Upper lobe of left lung (tissue), 6 donors: ENCODE results near the gene KIAA0232. TPM values are rescaled to one million over a fixed set of nuclear protein-coding genes. Genes with fewer than 3 reads are reported as not detected.

Experiments
- ATAC-seq, 2 donors: fragments of 200-7000 bp; cut with Tn5 transposase; one replicate each; pipeline ENCODE4 v1.9.1; 2022; ENCODE audit warnings: mild to moderate bottlenecking in 2 of 2, moderate library complexity in 2 of 2; ENCODE audit not compliant: low FRiP score in 2 of 2
- DNase-seq, 2 donors: peaks; one replicate each; pipeline ENCODE4 v3.0.0-alpha.2; 2019 to 2020
- H3K27ac ChIP-seq, 4 donors: fragments of 200-600 bp; sonication (generic); one replicate each; pipeline ENCODE4 v1.5.1; 2016 to 2019
- H3K27me3 ChIP-seq, 4 donors: fragments of 200-600 bp; sonication (generic); one replicate each; pipeline ENCODE4 v1.5.1; 2017 to 2019
- H3K36me3 ChIP-seq, 4 donors: fragments of 200-600 bp; sonication (generic); one replicate each; pipeline ENCODE4 v1.5.1; 2016 to 2019
- H3K4me1 ChIP-seq, 4 donors: fragments of 200-600 bp; sonication (generic); one replicate each; pipeline ENCODE4 v1.5.1; 2018 to 2019
- H3K4me3 ChIP-seq, 4 donors: fragments of 200-600 bp; sonication (generic); one replicate each; pipeline ENCODE4 v1.5.1; 2017 to 2019; ENCODE audit warnings: mild to moderate bottlenecking in 2 of 4, moderate library complexity in 1 of 4
- H3K9me3 ChIP-seq, 4 donors: fragments of 200-600 bp; sonication (generic); one replicate each; pipeline ENCODE4 v1.5.1; 2018 to 2019
- EP300 ChIP-seq, 4 donors: sonication (generic); formaldehyde crosslinking; IDR thresholded peaks; one replicate each; pipeline ENCODE4 v1.5.1; 2017; ENCODE audit warnings: antibody characterized with exemption in 4 of 4, control low read depth in 2 of 4
- POLR2A ChIP-seq, 4 donors: fragments of 450-650 bp; IDR thresholded peaks; one replicate each; pipeline ENCODE4 v1.5.1; 2016 to 2017; ENCODE audit warnings: antibody characterized with exemption in 4 of 4, mild to moderate bottlenecking in 2 of 4
- POLR2AphosphoS5 ChIP-seq, 2 donors: sonication (generic); formaldehyde crosslinking; IDR thresholded peaks; one replicate each; pipeline ENCODE4 v1.5.1; 2017; ENCODE audit warnings: antibody characterized with exemption in 2 of 2
- WGBS, 2 donors: methylation state at CpG; one replicate each; pipeline ENCODE4 v1.1.5; 2017 to 2018; 5-methylcytosine and 5-hydroxymethylcytosine counted together
- total RNA-seq, 6 donors: library from RNA; depleted of rRNA in 4 of 6; stranded (reverse); fragments of >200 nt in 4 of 6; gene quantifications; one replicate each; pipeline versions ENCODE4 v1.1.0 to v1.2.1, GENCODE V29; 2016 to 2021
- TF ChIP-seq, protein P1 (sequence below), 6 experiments: fragments of 450-650 bp in 4 of 6; fragments of 200-600 bp in 2 of 6; sonication (generic) in 2 of 6; IDR thresholded peaks; one replicate each; pipeline ENCODE4 v1.5.1; 2016 to 2019; ENCODE audit warnings: antibody characterized with exemption in 6 of 6
- donor health status: DM: no; HTN: no; CAD: no; lungs with moderate emphysema.
- donor health status: DM: no; HTN: yes; CAD: no; lungs with severe emphysema.

The KIAA0232 gene
- total RNA-seq, 6 donors from 2014 or later = 22.6 to 45.0 (median 24.4) TPM

GRCh38 chr4:6739920-6740319 lies 42.6 kb upstream of the KIAA0232 start:
- WGBS, 2 donors = 86 to 87% methylated on average over 4 of the region's 4 CpGs

GRCh38 chr4:6740347-6740746 lies 42.2 kb upstream of the KIAA0232 start:
- no peak for TF ChIP-seq POLR2AphosphoS5 (IDR thresholded peaks at IDR 0.05)
- TF ChIP-seq EP300 (IDR thresholded peaks at IDR 0.05) = no peak
- TF ChIP-seq, protein P1, sequence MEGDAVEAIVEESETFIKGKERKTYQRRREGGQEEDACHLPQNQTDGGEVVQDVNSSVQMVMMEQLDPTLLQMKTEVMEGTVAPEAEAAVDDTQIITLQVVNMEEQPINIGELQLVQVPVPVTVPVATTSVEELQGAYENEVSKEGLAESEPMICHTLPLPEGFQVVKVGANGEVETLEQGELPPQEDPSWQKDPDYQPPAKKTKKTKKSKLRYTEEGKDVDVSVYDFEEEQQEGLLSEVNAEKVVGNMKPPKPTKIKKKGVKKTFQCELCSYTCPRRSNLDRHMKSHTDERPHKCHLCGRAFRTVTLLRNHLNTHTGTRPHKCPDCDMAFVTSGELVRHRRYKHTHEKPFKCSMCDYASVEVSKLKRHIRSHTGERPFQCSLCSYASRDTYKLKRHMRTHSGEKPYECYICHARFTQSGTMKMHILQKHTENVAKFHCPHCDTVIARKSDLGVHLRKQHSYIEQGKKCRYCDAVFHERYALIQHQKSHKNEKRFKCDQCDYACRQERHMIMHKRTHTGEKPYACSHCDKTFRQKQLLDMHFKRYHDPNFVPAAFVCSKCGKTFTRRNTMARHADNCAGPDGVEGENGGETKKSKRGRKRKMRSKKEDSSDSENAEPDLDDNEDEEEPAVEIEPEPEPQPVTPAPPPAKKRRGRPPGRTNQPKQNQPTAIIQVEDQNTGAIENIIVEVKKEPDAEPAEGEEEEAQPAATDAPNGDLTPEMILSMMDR (IDR thresholded peaks at IDR 0.05) = no peak
- TF ChIP-seq POLR2A (IDR thresholded peaks at IDR 0.05) = no peak
- Histone ChIP-seq H3K4me3 (no peak overlapping the region), H3K9me3 (no peaks in the 10 kb centered on the region), H3K36me3 (no peaks in the 10 kb centered on the region), H3K4me1 (no peaks in the 10 kb centered on the region), H3K27ac (no peak overlapping the region), H3K27me3 (no peaks in the 10 kb centered on the region)
- DNase-seq (no peak), ATAC-seq (no peak)
- WGBS, 2 donors = 85 to 86% methylated on average over 4 to 8 of the region's 8 CpGs

More at GRCh38 chr4:6739920-6740319, 42.6 kb upstream of the KIAA0232 start:
- TF ChIP-seq EP300 (IDR thresholded peaks at IDR 0.05) (no peak), POLR2A (IDR thresholded peaks at IDR 0.05) (no peak), POLR2AphosphoS5 (IDR thresholded peaks at IDR 0.05) (no peak)
- TF ChIP-seq, protein P1 (IDR thresholded peaks at IDR 0.05) = no peak
- Histone ChIP-seq H3K27ac (no peak overlapping the region), H3K4me3 (no peak overlapping the region), H3K36me3 (no peaks in the 10 kb centered on the region), H3K9me3 (no peaks in the 10 kb centered on the region), H3K27me3 (no peaks in the 10 kb centered on the region), H3K4me1 (no peaks in the 10 kb centered on the region)
- DNase-seq = no peak
- ATAC-seq = no peak

- H3K4me1 ChIP-seq = peaks cover 0 to 13% (median 7%) of the 10 kb centered on the region in 4 donors
- no peak for TF ChIP-seq EP300 (IDR thresholded peaks at IDR 0.05)
- TF ChIP-seq POLR2AphosphoS5 (IDR thresholded peaks at IDR 0.05) = no peak
- no peak for TF ChIP-seq POLR2A (IDR thresholded peaks at IDR 0.05)
- TF ChIP-seq, protein P1 (IDR thresholded peaks at IDR 0.05) = no peak
- no peaks in the 10 kb centered on the region for H3K36me3 ChIP-seq
- ATAC-seq (no peak), DNase-seq (no peak)
- no peak overlapping the region for H3K27ac ChIP-seq
- H3K9me3 ChIP-seq = no peaks in the 10 kb centered on the region
- H3K4me3 ChIP-seq = no peak overlapping the region
- no peaks in the 10 kb centered on the region for H3K27me3 ChIP-seq
- WGBS, 2 donors = 54 to 65% methylated on average over 2 of the region's 2 CpGs
These were observed 40.0 kb upstream of the KIAA0232 start for GRCh38 chr4:6742507-6742906.

- WGBS, 2 donors = 82 to 85% methylated on average over 10 to 11 of the region's 11 CpGs
- no peaks in the 10 kb centered on the region for H3K27me3 ChIP-seq
- ATAC-seq = no peak
- no peaks in the 10 kb centered on the region for H3K9me3 ChIP-seq
- no peak overlapping the region for H3K27ac ChIP-seq
- H3K4me1 ChIP-seq = peaks cover 2 to 18% (median 11%) of the 10 kb centered on the region in 4 donors
- H3K36me3 ChIP-seq = no peaks in the 10 kb centered on the region
- TF ChIP-seq EP300 (IDR thresholded peaks at IDR 0.05) (no peak), POLR2AphosphoS5 (IDR thresholded peaks at IDR 0.05) (no peak), POLR2A (IDR thresholded peaks at IDR 0.05) (no peak)
- TF ChIP-seq, protein P1 (IDR thresholded peaks at IDR 0.05) = no peak
- H3K4me3 ChIP-seq = no peak overlapping the region
- DNase-seq = no peak
These were observed 39.5 kb upstream of the KIAA0232 start for GRCh38 chr4:6742989-6743388.

GRCh38 chr4:6746721-6747293 lies 35.7 kb upstream of the KIAA0232 start:
- WGBS, 2 donors = 61 to 82% methylated on average over 5 to 19 of the region's 20 CpGs
- Histone ChIP-seq H3K4me3 (no peak overlapping the region), H3K27ac (peak overlapping the region in 3 of 4 donors; percentile 56 to 69 (median 65)), H3K9me3 (no peaks in the 10 kb centered on the region), H3K4me1 (peaks cover 20 to 38% (median 29%) of the 10 kb centered on the region in 4 donors), H3K36me3 (no peaks in the 10 kb centered on the region), H3K27me3 (no peaks in the 10 kb centered on the region)
- peak in 1 of 2 donors; percentile 33 for TF ChIP-seq POLR2AphosphoS5 (IDR thresholded peaks at IDR 0.05)
- no peak for TF ChIP-seq EP300 (IDR thresholded peaks at IDR 0.05)
- TF ChIP-seq POLR2A (IDR thresholded peaks at IDR 0.05) = peak in 1 of 4 donors; percentile 4
- TF ChIP-seq, protein P1 (IDR thresholded peaks at IDR 0.05) = peak in 1 of 6 experiments; percentile 41
- DNase-seq (peak; percentile 86 to 93), ATAC-seq (peak; percentile 54 to 91)
